Measurements from ENCODE around the gene NR1D2. TPM values are rescaled to one million over a fixed set of nuclear protein-coding genes. Genes with fewer than 3 reads are reported as not detected.

NR1D2 gene
- total RNA-seq, 2 experiments from 2014 or later = 5.0 to 5.7 TPM

- Histone ChIP-seq H3K36me3 (ENCODE audit: insufficient read depth, low read length) (no peaks in the 10 kb centered on the region), H3K4me3 (ENCODE audit: low read depth, low read length, poor library complexity, severe bottlenecking) (peak overlapping the region; percentile 72), H2AFZ (ENCODE audit: low read length) (peak overlapping the region; percentile 78), H3K79me2 (ENCODE audit: insufficient read depth, low read depth, low read length) (peaks cover 9% of the 10 kb centered on the region; the same call in 1 of the 2 replicates), H3K4me1 (ENCODE audit: insufficient read depth, low read length, poor library complexity, severe bottlenecking) (peaks cover 37% of the 10 kb centered on the region), H4K20me1 (ENCODE audit: insufficient read depth, low read length) (no peaks in the 10 kb centered on the region), H3K4me2 (ENCODE audit: low read length) (peak overlapping the region; percentile 92), H3K9me2 (ENCODE audit: insufficient read depth, low read length) (no peaks in the 10 kb centered on the region), H3K9me3 (ENCODE audit: low read length) (no peaks in the 10 kb centered on the region), H3K27ac (ENCODE audit: low read depth, low read length, poor library complexity, severe bottlenecking) (peak overlapping the region; percentile 54)
- BruUV-seq (replicated peaks) = no TSS peak
- intact Hi-C loops (cut with micrococcal nuclease; ENCODE audit: unreplicated experiment) = loop anchor here (1.0 to 10.0 kb wide), 7 partner anchors 29 to 744 kb away; partner anchors contain the start of genes RPL15, UBE2E1 and UBE2E2
- CTCF ChIA-PET (ENCODE audit: unreplicated experiment) = interaction anchor here (0.6 kb wide), 1 partner anchor 185 kb away, joined by 3 read pairs; no protein-coding TSS in a partner anchor
- POLR2A ChIA-PET = interaction anchor here (0.7 to 1.5 kb wide), 4 partner anchors 11 to 29 kb away, joined by 3 to 6 read pairs (median 3); partner anchors contain the start of genes NKIRAS1 and RPL15
- DNase-seq (ENCODE audit: low spot score) = peak; percentile 95
- TF ChIP-seq CTCF (conservative IDR thresholded peaks at IDR 0.05; ENCODE audit: low read length) = no peak
- no peak for TF ChIP-seq EZH2phosphoT487 (IDR thresholded peaks at IDR 0.05; ENCODE audit: borderline replicate concordance, low read depth, low read length)
These were observed 1.0 kb downstream of the NR1D2 start for GRCh38 chr3:23945913-23946687.

GRCh38 chr3:23948761-23949160 is 3.7 kb downstream of the NR1D2 start:
- no peak overlapping the region for H2AFZ ChIP-seq (ENCODE audit: low read length)
- no peak overlapping the region for H3K4me2 ChIP-seq (ENCODE audit: low read length)
- H4K20me1 ChIP-seq (ENCODE audit: insufficient read depth, low read length) = no peaks in the 10 kb centered on the region
- TF ChIP-seq EZH2phosphoT487 (IDR thresholded peaks at IDR 0.05; ENCODE audit: borderline replicate concordance, low read depth, low read length) (no peak), CTCF (conservative IDR thresholded peaks at IDR 0.05; ENCODE audit: low read length) (no peak)
- no peaks in the 10 kb centered on the region for H3K9me2 ChIP-seq (ENCODE audit: insufficient read depth, low read length)
- peaks cover 63% of the 10 kb centered on the region for H3K4me1 ChIP-seq (ENCODE audit: insufficient read depth, low read length, poor library complexity, severe bottlenecking)
- no peak overlapping the region for H3K4me3 ChIP-seq (ENCODE audit: low read depth, low read length, poor library complexity, severe bottlenecking)
- no peak overlapping the region for H3K27ac ChIP-seq (ENCODE audit: low read depth, low read length, poor library complexity, severe bottlenecking)
- no peaks in the 10 kb centered on the region for H3K9me3 ChIP-seq (ENCODE audit: low read length)
- DNase-seq (ENCODE audit: low spot score) = no peak
- CTCF ChIA-PET (ENCODE audit: unreplicated experiment) = no interaction called here
- no TSS peak for BruUV-seq (replicated peaks)
- no peaks in the 10 kb centered on the region for H3K36me3 ChIP-seq (ENCODE audit: insufficient read depth, low read length)
- POLR2A ChIA-PET = interaction anchor here (0.7 kb wide), 1 partner anchor 31 kb away, joined by 3 read pairs; no protein-coding TSS in a partner anchor
- intact Hi-C loops (cut with micrococcal nuclease; ENCODE audit: unreplicated experiment) = loop anchor here (5.0 to 10.0 kb wide), 5 partner anchors 141 to 746 kb away; partner anchors contain the start of genes UBE2E1 and UBE2E2
- H3K79me2 ChIP-seq (ENCODE audit: insufficient read depth, low read depth, low read length) = peaks cover 17% of the 10 kb centered on the region; the same call in 1 of the 2 replicates

Data from OCI-LY7 (cell line).